Left renal pelvis (tissue), 4 donors: Measurements from ENCODE around the gene SMARCC2. TPM values are rescaled to one million over a fixed set of nuclear protein-coding genes. Genes with fewer than 3 reads are reported as not detected.
A peak's percentile ranks its signal among the peaks of the same experiment; 100 is the strongest.
"Not testable (repeated sequence)": the region's sequence is repeated elsewhere in the genome, so short reads cannot be mapped to it uniquely, and the experiment has no call there.

Experiments used
- DNase-seq, 4 donors: peaks; one replicate each; pipeline ENCODE4 v3.0.0-alpha.2; 2013; ENCODE audit warnings: low read depth in 4 of 4, low spot score in 3 of 4
- polyA plus RNA-seq, 4 donors: library from polyadenylated mRNA; unstranded; fragments of 120-200 nt; gene quantifications; one replicate each; pipeline ENCODE4 v1.2.1, GENCODE V29; 2013; ENCODE audit not compliant: insufficient read length in 4 of 4

Gene SMARCC2
- polyA plus RNA-seq, 4 donors: 106 to 137 (median 129) TPM

- DNase-seq: no peak
Observed at GRCh38 chr12:56127485-56127887, 61.8 kb downstream of the SMARCC2 start.

GRCh38 chr12:56126732-56127239 is 62.5 kb downstream of the SMARCC2 start:
- DNase-seq: no peak

- no peak for DNase-seq
Observed at GRCh38 chr12:56124133-56124532, 65.2 kb downstream of the SMARCC2 start.

GRCh38 chr12:56122637-56123036 is 66.6 kb downstream of the SMARCC2 start:
- no peak for DNase-seq

GRCh38 chr12:56121204-56121870 is 67.9 kb downstream of the SMARCC2 start:
- no peak for DNase-seq

GRCh38 chr12:56120158-56120846 is 69.0 kb downstream of the SMARCC2 start:
- no peak for DNase-seq

- DNase-seq: peak in 2 of 4 donors; percentile 66 to 83
Observed at GRCh38 chr12:56119361-56119796, 69.9 kb downstream of the SMARCC2 start.

- no peak for DNase-seq
Observed at GRCh38 chr12:56118688-56119357, 70.5 kb downstream of the SMARCC2 start.

GRCh38 chr12:56117778-56118687 is 71.2 kb downstream of the SMARCC2 start, which contains the start of gene ZC3H10:
Gene ZC3H10, plus strand, starts transcription at chr12:56118266. Its CDS starts 2,297 bp downstream, at chr12:56120563.
- peak; percentile 96 to 99 (median 98) for DNase-seq

GRCh38 chr12:56117082-56117706 is 72.1 kb downstream of the SMARCC2 start:
- not testable (repeated sequence) for DNase-seq

GRCh38 chr12:56116267-56117081 is 72.8 kb downstream of the SMARCC2 start, which contains the start of gene RPL41:
Gene RPL41, plus strand, starts transcription at chr12:56116633.
- DNase-seq: peak; percentile 96 to 98 (median 96)

- no peak for DNase-seq
Observed at GRCh38 chr12:56115329-56115728, 74.0 kb downstream of the SMARCC2 start.

- DNase-seq: no peak
Observed at GRCh38 chr12:56114084-56114483, 75.2 kb downstream of the SMARCC2 start.

Other genes starting within 250 kb of the SMARCC2 start
- 1 to 10 TPM; 2.0 to 4.2 (median 3.2) TPM for gene PMEL, start 223.4 kb downstream of the SMARCC2 start, polyA plus RNA-seq
- 10 to 100 TPM; 58.8 to 71.5 (median 66.9) TPM for gene CDK2, start 222.7 kb downstream of the SMARCC2 start, polyA plus RNA-seq
- gene RAB5B, start 215.4 kb downstream of the SMARCC2 start, polyA plus RNA-seq: 100 to 1,000 TPM; 140 to 172 (median 166) TPM
- gene SUOX, start 192.2 kb downstream of the SMARCC2 start, polyA plus RNA-seq: 10 to 100 TPM; 34.7 to 50.6 (median 45.9) TPM
- gene IKZF4, start 168.4 kb downstream of the SMARCC2 start, polyA plus RNA-seq: 10 to 100 TPM; 16.3 to 24.3 (median 17.7) TPM
- gene RPS26, start 147.6 kb downstream of the SMARCC2 start, polyA plus RNA-seq: 100 to 1,000 TPM in 3 of 4 donors, 10 to 100 TPM in 1; 92.7 to 593 (median 231) TPM
- 100 to 1,000 TPM in 1 of 4 donors, 10 to 100 TPM in 2, 1 to 10 TPM in 1; 6.8 to 103 (median 77.2) TPM for gene ERBB3, start 109.3 kb downstream of the SMARCC2 start, polyA plus RNA-seq
- gene PA2G4, start 84.9 kb downstream of the SMARCC2 start, polyA plus RNA-seq: 100 to 1,000 TPM; 104 to 166 (median 154) TPM
- gene RPL41, start 72.8 kb downstream of the SMARCC2 start, polyA plus RNA-seq: 1,000 to 10,000 TPM; 4,554 to 5,864 (median 4,890) TPM
- 1 to 10 TPM; 4.7 to 6.5 (median 5.7) TPM for gene ZC3H10, start 71.2 kb downstream of the SMARCC2 start, polyA plus RNA-seq
- gene ESYT1, start 61.2 kb downstream of the SMARCC2 start, polyA plus RNA-seq: 10 to 100 TPM; 66.2 to 79.3 (median 74.2) TPM
- 100 to 1,000 TPM; 138 to 185 (median 160) TPM for gene MYL6B, start 36.9 kb downstream of the SMARCC2 start, polyA plus RNA-seq
- 1,000 to 10,000 TPM; 1,577 to 1,968 (median 1,895) TPM for gene MYL6, start 31.1 kb downstream of the SMARCC2 start, polyA plus RNA-seq
- 10 to 100 TPM; 42.5 to 43.6 (median 43.3) TPM for gene RNF41, start 32.4 kb upstream of the SMARCC2 start, polyA plus RNA-seq
- 10 to 100 TPM; 26.5 to 31.0 (median 30.3) TPM for gene NABP2, start 34.9 kb upstream of the SMARCC2 start, polyA plus RNA-seq
- gene SLC39A5, start 40.6 kb upstream of the SMARCC2 start, polyA plus RNA-seq: 10 to 100 TPM in 3 of 4 donors, 1 to 10 TPM in 1; 3.0 to 63.3 (median 44.9) TPM
- 10 to 100 TPM; 23.8 to 42.5 (median 28.9) TPM for gene ANKRD52, start 68.9 kb upstream of the SMARCC2 start, polyA plus RNA-seq
- 10 to 100 TPM; 11.0 to 21.2 (median 15.5) TPM for gene COQ10A, start 77.5 kb upstream of the SMARCC2 start, polyA plus RNA-seq
- gene CS, start 110.8 kb upstream of the SMARCC2 start, polyA plus RNA-seq: 100 to 1,000 TPM; 114 to 224 (median 198) TPM
- 100 to 1,000 TPM in 3 of 4 donors, 10 to 100 TPM in 1; 95.9 to 159 (median 151) TPM for gene CNPY2, start 126.5 kb upstream of the SMARCC2 start, polyA plus RNA-seq
- 100 to 1,000 TPM in 2 of 4 donors, 10 to 100 TPM in 2; 48.7 to 116 (median 92.9) TPM for gene PAN2, start 144.5 kb upstream of the SMARCC2 start, polyA plus RNA-seq
- gene IL23A, start 149.4 kb upstream of the SMARCC2 start, polyA plus RNA-seq: 1 to 10 TPM in 1 of 4 donors, under 1 TPM in 3; 0.57 to 1.3 (median 0.77) TPM
- gene STAT2, start 170.6 kb upstream of the SMARCC2 start, polyA plus RNA-seq: 100 to 1,000 TPM in 3 of 4 donors, 10 to 100 TPM in 1; 78.8 to 139 (median 105) TPM
- gene APOF, start 173.4 kb upstream of the SMARCC2 start, polyA plus RNA-seq: under 1 TPM in 1 of 4 donors, not detected in 3; 0.13 TPM